ENCODE results near the gene ZC3H18.

The ZC3H18 gene

DNA sequence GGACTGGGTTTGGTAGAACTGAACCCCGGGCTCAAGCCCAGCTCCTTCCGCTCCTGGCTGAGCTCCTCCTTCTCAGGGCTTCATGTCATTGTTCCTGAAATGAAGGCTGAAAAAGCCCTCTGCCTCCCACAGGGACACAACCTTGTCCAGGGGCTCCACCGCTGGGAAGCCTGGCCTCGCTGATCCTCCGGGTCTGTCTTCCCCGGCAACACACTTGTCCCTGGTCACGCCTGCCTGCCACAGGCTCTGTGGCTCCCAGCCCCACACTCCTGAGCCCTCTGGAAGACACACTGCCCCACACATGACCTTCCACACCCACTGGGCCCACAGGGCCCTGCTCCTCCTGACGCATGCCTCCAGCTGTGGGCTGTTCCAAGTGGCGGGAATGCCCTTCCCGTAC, 18.0 kb upstream of the ZC3H18 start:
- no peak for DNase-seq

GRCh38 chr16:88552815-88553214, 17.4 kb upstream of the ZC3H18 start:
- no peak for DNase-seq

DNA sequence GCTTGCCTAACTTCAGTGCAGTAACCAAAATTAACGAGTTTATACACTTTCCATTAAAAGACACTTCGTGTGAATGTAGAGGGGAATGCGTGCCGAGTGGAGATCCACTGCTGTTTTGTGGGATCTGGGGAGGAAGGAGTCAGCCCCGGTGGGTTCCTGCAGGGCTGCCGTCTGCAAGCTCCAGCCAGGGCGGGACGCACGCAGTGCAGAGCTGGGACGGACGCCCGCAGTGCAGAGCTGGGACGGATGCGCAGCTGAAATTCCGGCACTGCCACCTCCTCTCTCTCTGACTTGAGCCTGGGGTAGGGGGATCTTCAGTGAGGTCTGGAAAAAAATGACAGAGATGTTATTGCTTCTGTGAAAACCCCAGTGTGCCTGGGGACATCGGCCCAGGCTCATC, 16.5 kb upstream of the ZC3H18 start:
- no peak for DNase-seq

- no peak for DNase-seq
Measured at GRCh38 chr16:88554711-88555264, 15.4 kb upstream of the ZC3H18 start.

GRCh38 chr16:88556294-88556988, 13.8 kb upstream of the ZC3H18 start:
- no peak for DNase-seq

GRCh38 chr16:88558457-88559442, 11.5 kb upstream of the ZC3H18 start:
- no peak for DNase-seq

- DNase-seq: no peak
Measured at GRCh38 chr16:88560714-88561484, 9.3 kb upstream of the ZC3H18 start.

DNA sequence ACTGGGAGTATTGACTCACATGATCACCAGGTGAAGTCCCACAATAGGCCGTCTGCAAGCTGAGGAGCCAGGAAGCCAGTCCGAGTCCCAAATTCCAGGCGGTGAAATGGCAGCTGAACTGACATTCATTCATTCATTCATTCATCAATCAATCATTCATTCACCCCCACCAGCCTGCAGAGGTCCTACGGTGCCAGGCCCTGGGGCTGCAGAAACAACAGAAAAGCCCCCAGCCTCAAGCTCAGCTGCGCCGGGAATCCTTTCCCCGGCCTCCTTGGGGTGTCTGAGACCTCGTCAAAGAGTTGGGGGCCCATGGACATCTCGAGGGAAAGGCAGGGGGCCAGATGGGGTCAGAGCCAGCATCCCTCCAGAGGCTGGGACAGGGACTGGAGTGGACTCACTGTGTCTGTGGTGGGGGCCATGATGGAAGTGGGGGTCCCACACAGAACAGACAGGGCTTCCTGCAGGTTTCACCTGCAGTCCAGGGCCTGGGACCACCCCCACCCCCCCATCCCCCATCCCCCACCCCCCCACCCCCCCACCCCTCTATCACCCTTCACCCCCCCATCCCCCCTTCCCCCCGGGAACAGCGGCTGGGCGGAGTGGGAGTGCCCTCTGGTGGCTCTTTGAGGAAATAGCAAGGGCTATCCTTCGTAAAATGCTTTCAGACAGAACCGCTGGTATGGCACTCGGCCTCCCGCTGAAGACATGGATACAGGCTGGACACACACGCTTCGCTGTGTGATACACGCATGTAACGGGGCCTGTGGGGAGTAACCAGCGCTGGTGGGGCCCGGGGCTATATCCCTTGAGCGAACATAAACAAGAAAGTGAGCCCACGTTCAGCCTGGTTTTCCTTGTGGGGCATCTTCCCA, 8.5 kb upstream of the ZC3H18 start:
- peak in 1 of 2 experiments; percentile 12 for DNase-seq

- no peak for DNase-seq
Measured at GRCh38 chr16:88566158-88566557, 4.0 kb upstream of the ZC3H18 start.

GRCh38 chr16:88568710-88569613, 1.2 kb upstream of the ZC3H18 start:
- DNase-seq: no peak

GRCh38 chr16:88569614-88569984, 604 bp upstream of the ZC3H18 start:
- DNase-seq: no peak

DNA sequence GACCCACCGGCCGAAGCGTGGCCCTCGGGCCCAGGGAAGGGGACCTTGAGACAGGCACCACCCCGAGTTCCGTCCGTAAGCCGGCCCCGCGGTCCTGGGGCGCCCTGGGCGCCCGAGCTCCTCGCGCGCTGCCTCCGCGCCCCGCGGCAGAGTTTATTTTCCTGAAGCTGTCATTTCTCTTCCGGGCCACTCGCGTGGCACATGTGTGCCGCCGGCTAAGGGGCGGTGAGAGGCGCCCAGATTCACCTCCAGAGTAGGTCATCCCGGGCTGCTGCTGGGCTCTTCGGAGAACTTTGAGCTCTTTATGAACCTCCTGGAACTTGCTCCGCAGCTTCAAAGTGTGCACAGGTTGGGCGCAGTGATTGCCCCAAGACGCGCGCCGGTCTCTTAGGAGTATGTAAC, 489 bp downstream of the ZC3H18 start:
- no peak for DNase-seq

DNA sequence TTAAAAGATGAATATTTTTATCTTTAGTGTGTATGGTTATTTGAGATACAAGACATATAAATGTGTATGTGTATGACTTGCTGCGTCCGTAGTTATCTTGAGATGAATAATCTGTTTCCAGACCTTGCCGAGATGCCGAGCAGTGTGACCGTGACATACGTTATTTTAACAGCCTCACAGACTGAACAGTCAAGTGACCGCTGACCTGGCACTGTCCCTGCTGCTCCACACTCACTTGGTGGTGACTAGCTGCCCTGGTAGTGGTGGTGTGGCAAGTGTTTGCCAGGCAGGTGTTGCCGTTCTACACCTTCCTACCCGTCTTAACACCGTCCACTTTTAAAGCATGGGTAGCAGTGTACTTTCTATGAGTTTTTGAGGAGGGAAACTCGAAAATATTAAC, 5.0 kb downstream of the ZC3H18 start:
- DNase-seq: no peak

GRCh38 chr16:88576307-88576706, 6.1 kb downstream of the ZC3H18 start:
- no peak for DNase-seq

- DNase-seq: no peak
Measured at GRCh38 chr16:88577166-88577565, 7.0 kb downstream of the ZC3H18 start.

DNA sequence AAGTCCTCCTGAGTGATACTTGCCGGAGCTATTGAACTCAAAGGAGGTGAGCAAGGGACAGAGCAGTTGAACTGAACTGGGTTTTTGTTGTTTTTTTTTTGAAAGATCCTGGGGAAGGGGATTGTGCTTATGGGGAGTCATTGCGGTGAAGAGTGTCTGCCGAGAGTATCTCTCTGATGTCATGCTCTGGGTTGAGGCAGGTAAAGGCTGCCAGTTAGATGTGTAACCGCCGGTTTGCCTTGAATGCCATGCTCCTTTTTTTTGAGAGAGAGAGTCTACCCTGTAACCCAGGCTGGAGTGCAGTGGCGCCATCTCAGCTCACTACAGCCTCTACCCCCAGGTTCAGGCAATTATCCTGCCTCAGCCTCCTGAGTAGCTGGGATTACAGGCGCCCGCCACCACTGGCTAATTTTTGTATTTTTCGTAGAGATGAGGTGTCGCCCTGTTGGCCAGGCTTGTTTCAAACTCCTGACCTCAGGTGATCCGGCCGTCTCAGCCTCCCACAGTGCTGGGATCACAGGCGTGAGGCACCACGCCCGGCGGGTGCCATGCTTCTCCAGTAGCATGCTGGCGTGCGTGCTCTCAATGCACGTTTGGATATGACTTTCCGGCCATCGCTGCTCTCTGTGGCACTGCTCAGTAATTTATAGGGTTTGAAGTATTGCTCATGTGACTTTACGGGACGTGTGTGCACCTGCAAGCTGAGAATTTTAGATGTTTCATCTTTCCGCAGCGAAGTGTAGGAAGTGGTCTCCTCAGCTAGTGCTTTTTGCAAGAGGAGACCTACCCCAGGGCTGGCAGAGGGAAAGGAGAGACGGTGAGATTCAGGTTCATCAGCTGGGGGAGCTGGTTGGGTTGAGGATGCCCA, 8.5 kb downstream of the ZC3H18 start:
- no peak for DNase-seq

GRCh38 chr16:88580371-88580770, 10.2 kb downstream of the ZC3H18 start:
- no peak for DNase-seq

- DNase-seq: no peak
Measured at GRCh38 chr16:88581033-88581432, 10.8 kb downstream of the ZC3H18 start.

DNA sequence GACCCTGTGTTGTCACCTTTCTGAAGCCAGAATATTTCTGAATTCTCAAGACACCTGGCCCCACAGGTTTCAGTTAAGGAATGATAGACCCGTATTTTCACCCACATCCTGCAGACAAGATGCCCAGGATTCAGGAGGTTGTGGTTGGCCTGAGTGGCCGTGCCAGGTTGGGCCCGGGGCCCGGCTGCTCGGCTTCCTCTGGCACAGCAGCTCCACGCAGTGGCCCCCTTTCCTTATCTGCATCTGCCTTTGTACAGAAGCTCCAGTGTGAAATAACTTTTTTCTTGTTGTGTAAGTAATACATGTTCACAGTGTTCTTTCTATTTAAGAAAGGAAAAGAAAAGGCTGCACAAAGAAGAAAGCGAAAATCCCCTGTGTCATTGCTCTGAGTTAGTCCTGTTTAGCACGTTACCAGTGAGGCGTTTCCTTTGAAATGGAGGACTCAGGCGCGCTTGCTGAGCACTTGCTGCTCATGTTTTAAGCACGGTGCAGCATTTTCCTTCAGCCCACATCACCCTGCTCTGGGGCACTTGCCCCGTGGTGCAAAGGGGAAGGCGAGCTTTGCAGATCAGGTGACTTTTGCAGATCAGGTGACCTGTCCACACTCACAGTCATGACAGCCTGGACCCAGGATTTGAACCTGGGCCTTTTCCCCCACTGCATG, 12.8 kb downstream of the ZC3H18 start:
- no peak for DNase-seq

All from cerebellar nuclear complex (tissue), 1 donor.